HFF-Myc (cell line): Measurements from ENCODE around the gene TIMM23.

Experiments used
- DNase-seq: peaks from one replicate; pipeline ENCODE4 v3.0.0-alpha.2; 2011; ENCODE audit warnings: low read depth; ENCODE audit errors: extremely low read depth
- H3K4me3 ChIP-seq: replicated peaks from 2 replicates; pipeline ENCODE4 v1.5.1; 2011; ENCODE audit warnings: low read depth, mild to moderate bottlenecking, control low read depth, low read length
- TF ChIP-seq, protein P1 (sequence below): IDR thresholded peaks from 2 replicates; pipeline ENCODE4 v1.5.1; 2012; ENCODE audit warnings: mild to moderate bottlenecking, low read depth, low read length, control low read depth; ENCODE audit errors: missing control alignments

Gene TIMM23

DNA sequence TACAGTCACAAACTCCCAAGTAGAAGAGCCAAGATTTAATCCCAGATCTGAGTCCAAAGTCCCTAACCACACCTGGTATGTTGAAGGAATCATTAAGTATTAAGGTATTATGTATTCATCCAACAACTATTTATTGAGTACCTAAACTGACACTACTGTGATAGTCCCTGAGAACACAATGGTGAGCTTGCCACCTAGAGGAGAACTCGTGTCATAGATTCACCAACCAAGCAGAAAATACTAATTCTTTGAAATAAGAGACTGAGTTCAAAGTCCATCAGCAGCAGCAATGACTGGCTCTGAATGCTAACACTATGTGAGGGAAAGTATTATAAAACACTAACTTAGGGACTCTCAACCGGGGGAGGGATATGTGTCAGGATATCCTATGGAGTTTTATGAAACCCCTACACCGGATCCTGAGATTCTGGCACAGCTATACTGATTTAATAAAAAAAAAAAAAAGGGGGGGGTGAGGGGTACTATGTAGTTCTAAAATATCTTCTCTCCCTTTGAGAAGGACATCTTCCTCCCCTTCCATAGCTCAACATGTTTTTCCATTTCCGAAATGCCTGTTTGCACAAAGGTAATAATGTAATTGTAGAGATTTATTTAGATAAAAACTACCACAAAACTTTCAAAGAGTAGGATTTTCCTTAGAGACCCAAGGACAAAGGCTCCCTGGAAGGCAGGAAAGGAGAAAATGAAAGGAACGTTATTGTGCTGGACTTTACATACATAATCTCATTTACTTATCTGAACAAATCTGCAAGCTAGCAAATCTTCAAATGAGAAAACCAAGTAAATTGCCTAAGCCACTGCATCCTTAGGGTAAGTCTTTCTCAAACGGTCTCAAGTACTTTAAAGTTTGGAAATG lies 56.5 kb downstream of the TIMM23 start:
- DNase-seq, result peak; percentile 42
- TF ChIP-seq, protein P1, sequence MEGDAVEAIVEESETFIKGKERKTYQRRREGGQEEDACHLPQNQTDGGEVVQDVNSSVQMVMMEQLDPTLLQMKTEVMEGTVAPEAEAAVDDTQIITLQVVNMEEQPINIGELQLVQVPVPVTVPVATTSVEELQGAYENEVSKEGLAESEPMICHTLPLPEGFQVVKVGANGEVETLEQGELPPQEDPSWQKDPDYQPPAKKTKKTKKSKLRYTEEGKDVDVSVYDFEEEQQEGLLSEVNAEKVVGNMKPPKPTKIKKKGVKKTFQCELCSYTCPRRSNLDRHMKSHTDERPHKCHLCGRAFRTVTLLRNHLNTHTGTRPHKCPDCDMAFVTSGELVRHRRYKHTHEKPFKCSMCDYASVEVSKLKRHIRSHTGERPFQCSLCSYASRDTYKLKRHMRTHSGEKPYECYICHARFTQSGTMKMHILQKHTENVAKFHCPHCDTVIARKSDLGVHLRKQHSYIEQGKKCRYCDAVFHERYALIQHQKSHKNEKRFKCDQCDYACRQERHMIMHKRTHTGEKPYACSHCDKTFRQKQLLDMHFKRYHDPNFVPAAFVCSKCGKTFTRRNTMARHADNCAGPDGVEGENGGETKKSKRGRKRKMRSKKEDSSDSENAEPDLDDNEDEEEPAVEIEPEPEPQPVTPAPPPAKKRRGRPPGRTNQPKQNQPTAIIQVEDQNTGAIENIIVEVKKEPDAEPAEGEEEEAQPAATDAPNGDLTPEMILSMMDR, result peak; percentile 56
- H3K4me3 ChIP-seq, result peak overlapping the region; percentile 94

DNA sequence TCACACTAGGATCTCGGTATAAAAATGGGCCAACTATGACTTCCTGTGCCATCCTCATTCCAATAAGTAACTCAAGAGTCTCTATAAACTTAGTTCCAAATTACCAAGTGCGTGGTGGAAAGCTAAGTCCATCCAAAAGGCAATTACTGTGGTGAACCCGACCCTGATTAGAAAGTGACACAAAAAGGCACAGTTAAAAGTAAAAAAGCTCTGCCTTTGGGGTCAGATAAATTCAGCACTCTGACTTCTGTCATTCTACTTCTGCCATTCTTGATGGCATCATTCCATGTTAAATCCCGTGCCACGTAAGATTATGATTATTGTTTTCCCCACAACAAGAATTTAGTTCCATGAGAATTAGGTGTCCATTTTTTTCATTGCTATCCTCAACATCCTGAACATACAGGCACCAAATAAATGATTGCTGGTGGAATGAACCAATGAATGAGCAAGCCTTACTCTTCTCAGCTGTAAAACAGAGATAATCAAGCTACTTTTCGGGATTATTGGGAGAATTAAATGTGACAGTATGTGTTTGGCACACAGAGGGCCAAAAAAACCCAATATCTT lies 57.3 kb downstream of the TIMM23 start:
- TF ChIP-seq, protein P1, result no peak
- no peak for DNase-seq
- H3K4me3 ChIP-seq, result peak overlapping the region; percentile 94

DNA sequence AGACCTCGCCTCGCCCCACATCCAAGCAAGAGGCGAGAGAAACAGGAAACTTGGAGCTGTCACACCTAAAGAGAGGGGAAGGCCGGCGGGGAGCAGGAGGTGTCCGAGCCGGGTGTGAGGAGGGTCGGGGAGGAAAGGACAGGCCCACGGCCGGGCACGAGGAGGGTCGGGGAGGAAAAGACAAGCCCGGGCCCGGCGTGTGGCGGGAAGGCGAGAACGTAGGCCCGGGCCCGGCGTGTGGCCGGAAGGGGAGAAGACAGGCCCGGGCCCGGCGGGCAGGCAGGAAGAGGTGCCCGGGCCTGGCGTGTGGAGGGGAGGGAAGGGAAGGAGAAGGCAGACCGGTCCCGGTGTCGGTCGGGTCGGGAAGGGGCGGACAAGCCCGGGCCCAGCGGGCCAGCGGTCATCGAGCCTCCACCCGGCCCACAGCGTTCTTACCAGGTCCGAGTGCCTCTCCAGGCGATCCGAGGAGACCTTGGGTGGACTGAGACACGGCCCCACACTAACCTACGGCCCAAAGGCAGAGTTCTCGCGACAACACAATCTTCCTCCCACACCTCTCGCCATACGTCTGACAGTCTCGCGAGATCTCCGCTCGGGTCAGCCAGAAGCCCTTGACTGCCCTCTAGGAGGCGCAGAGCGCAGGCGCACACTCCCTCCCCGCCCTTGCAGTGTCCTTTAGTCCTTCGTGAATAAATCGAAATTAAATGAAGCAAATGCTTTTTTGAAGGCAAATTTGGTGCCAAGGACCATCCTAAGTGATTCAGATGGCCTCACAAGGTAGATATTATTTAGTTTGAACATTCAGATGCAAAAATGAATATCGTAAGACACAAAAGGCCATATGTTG lies 58.0 kb downstream of the TIMM23 start, which contains the start of gene NCOA4:
TSS of gene NCOA4 (minus strand) at position 533 of the 847 bp plus-strand sequence. CDS start 13,943 bp downstream, outside the sequence.
- H3K4me3 ChIP-seq, result peak within 1 kb of the TSS; percentile 94
- TF ChIP-seq, protein P1, result peak; percentile 80
- DNase-seq, result peak; percentile 97

DNA sequence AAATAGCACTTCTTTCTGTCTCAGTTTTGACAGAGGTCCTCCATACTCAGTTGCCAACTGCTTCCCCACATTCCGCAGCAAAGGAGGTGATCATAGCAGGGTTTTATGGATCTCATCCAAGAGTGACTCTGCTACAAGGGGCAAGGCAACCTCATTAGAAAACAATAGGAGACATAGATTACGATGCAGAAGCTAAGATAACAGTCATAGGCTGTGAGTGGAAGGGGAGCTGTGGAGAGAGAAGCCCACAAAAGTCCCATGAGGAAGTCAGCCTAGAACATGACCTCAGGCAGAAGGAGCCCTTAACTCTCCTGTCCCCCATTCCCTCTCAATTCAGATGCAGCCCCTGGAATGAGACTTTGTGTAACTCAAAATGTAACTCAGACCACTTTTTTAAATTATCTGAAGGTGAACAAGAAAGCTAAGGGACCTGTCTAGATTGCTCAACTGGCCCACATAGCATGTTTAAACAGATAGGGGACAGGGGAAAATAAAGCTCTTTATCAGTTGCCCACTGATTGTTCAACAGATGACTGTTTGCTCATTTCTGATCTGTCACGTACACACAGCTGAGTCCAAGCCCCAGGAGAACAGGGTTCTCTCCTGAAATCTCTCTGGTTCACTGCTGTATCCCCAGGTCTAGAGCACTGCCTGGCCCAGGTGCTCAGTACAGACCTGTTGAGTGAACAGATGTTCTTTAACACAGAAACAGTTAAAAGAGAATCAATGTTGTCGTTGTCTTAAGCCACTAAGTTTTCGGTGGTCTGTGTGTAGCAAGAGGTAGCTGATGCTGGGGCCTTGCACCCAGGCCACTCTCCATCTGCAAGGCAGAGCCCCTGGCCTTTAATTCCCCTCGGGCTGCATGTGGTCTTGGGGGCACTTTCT lies 59.6 kb downstream of the TIMM23 start:
- H3K4me3 ChIP-seq, result no peak overlapping the region
- TF ChIP-seq, protein P1, result no peak

DNA sequence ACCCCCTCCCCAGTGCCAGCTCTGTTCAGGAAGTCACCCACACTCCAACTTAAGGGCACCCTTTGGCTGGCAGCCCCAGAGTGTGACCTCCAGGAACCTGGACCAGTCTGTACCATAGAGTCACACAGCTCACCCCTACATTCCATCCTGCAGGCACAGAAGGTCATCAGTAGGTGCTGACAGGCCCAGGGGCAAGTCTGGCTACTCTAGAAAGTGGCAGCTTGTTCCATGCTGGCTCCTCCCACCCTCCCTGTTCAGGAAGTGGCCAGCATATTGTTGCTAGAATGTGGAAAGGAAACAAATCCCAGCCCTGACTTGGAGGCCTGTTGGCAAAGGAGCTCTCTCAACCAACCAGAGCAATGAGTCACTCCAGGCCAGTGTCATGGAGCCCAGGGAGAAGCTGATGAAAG lies 61.3 kb downstream of the TIMM23 start:
- DNase-seq, result no peak
- H3K4me3 ChIP-seq, result no peak overlapping the region
- TF ChIP-seq, protein P1, result no peak

More for the DNA sequence above, 59.6 kb downstream of the TIMM23 start:
- DNase-seq, result no peak
